ENCODE results near the gene UIMC1.

Gene UIMC1

GRCh38 chr5:176865964-176866363 lies 140.6 kb downstream of the UIMC1 start:
- no peak for DNase-seq

GRCh38 chr5:176864755-176865154 lies 141.8 kb downstream of the UIMC1 start:
- no peak for DNase-seq

- no peak for DNase-seq
These were observed 142.8 kb downstream of the UIMC1 start for GRCh38 chr5:176863765-176864098.

GRCh38 chr5:176863041-176863764 lies 143.4 kb downstream of the UIMC1 start:
- no peak for DNase-seq

- DNase-seq = no peak
These were observed 144.1 kb downstream of the UIMC1 start for GRCh38 chr5:176862330-176862995.

- DNase-seq = no peak
These were observed 145.3 kb downstream of the UIMC1 start for GRCh38 chr5:176861276-176861675.

- DNase-seq = no peak
These were observed 146.2 kb downstream of the UIMC1 start for GRCh38 chr5:176860381-176860780.

- no peak for DNase-seq
These were observed 146.7 kb downstream of the UIMC1 start for GRCh38 chr5:176859916-176860315.

- no peak for DNase-seq
These were observed 148.7 kb downstream of the UIMC1 start for GRCh38 chr5:176857894-176858273.

- no peak for DNase-seq
These were observed 149.2 kb downstream of the UIMC1 start for GRCh38 chr5:176857216-176857893.

GRCh38 chr5:176856746-176857145 lies 149.8 kb downstream of the UIMC1 start:
- DNase-seq = no peak

GRCh38 chr5:176855598-176855997 lies 151.0 kb downstream of the UIMC1 start:
- DNase-seq = no peak

All from activated CD4-positive, CD25-positive, alpha-beta regulatory T cell treated with anti-CD3 and anti-CD28 coated beads, Interleukin-2, amount 50 U/mL, for 72 hours (primary cell).